ENCODE data around the gene CACNA1F. TPM values are rescaled to one million over a fixed set of nuclear protein-coding genes. Genes with fewer than 3 reads are reported as not detected.

The CACNA1F gene
- polyA plus RNA-seq, 1 donor: 0.03 TPM

DNA sequence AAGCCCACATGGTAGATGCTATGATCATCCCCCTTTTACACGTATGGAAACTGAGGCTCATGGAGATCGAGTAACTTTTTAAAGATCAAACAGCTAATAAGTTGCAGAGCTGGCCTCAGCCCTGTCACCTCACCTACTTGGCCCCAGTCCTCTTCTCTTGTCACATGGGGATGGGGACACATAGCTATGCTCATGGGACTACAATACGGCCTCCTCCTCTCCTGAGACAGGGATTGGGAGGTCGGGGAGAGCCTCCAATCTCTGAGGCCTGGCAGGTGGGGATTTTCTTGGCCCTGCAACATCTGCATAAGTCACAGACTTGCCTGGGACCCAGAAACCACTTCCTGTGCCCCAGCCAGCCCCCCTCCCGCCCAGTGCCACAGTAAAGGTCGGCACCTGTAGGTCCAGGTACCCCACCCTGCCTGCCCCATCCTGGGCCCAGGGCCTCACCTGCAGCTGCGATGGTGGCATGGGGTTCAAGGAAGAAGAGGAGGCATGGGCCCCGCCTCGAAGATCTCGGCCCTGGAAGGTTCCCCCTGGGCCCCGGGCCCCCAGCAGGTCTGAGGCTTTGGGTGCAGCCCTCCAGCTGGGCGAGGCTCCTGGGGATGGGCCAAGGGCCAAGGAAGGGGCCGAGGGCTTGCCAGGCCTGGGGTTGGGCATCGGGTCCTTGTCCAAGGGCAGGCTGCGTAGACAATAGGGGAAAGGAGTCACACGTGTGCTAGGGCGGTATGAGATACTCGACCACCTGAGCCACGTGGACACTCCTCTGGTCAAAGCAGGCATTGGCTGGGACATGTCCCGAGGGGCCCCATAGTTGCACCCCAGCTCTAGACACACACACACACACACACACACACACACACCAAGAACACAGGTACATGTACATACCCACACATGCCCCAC is 25.0 kb upstream of the CACNA1F start:
- DNase-seq (ENCODE audit: low read depth): no peak

DNA sequence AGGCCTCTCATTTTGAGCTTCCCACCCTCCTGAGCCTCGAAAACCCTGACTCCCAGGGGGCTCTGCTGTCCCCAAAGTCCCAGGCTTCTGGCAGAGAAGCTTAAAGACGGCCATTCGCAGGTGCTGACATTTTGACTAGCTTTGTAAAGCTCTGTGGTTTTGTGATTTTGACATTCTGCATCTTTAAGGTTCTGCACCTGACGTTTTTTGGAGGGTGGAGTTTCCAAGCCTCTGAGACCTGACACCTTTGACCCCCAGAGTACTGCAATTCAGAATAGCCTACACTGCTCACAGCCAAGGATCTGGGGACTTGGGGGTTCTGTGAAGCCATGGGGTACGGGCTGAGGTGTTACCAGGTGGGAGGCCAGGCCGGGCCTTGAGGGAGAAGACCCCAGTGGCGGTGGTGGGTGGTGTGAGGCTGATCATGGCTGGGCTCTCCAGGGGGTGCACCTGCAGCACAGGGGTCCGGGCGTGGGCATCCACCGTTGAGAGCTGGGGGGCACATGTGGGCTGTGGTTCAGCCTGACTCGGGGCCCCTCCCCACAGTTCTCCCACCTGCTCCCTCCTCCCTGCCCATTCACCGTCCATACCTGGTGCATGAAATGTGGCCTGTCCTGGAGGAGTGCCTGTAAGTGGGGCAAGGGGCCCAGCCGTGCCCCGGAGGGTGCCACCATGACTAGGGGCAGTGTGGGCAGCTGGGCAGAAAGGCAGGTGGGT is 24.1 kb upstream of the CACNA1F start:
- no peak for DNase-seq (ENCODE audit: low read depth)

DNA sequence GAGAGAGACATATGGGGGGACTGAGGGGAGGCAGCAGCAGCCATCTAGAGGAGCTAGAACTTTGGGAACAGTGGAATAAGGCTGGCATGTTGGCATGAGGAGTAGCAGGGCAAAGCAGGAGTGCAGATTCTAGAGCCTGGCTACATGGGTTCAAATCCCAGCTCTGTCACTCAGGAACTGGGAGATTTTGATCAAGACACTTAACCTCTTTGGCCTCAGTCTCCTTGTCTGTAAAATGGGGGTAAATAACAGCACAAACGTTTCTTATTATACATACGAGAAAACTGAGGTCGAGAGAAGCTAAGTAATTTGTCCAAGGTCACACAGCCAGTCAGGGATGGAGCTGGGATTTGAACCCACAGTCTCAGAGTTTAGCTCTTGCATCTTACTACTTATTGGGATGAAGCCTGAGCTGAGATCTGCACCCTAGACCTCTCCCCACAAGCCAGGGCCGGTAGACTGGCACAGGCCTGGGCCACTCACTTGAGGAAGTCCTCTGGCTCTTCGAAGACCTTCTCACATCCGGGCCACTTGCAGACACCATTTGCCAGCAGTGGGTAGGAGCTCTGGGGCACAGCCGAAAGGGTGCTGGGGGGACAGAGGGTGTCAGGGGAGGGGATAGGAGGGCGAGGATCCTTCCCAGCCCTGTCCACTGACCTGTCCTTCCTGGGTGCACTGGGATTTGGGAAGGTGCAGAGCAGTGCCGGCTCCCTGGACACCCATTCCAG is 23.3 kb upstream of the CACNA1F start:
- no peak for DNase-seq (ENCODE audit: low read depth)

DNA sequence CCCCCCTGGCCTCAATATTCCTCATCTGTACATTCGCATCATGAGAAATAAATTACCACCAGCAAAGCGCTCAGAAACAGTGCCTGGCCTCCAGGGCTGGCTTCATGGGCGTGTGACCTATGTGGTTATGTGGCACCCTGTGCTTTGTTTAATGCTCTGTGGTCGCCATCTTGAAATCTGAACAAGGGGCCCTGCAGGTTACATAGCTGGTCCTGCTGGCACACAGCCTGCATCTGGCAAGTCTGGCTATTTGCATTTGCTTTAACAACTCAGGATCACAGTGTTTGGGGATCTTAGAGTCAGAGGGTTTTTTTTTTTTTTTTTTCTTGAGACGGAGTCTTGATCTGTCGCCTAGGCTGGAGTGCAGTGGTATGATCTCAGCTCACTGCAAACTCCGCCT is 21.5 kb upstream of the CACNA1F start:
- DNase-seq (ENCODE audit: low read depth): no peak

DNA sequence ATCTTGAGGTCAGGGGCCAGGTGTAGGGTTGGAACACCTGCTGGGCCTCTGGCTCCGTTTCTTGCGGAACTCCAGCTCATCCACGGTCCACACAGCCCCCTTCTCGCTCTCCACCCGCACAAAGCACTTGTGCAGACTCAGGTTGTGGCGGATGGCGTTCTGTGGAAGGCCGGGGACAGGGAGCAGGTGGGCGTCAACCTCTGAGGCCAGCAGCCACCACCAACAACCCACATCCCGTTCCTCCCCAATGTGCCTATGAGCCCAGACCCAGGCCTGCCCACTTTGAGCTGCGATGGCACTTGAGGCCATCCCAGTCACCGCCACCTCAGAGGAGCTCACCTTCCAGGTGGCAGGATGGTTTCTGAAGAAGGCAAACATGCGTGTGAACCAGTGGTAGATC is 18.2 kb upstream of the CACNA1F start:
- no peak for DNase-seq (ENCODE audit: low read depth)

DNA sequence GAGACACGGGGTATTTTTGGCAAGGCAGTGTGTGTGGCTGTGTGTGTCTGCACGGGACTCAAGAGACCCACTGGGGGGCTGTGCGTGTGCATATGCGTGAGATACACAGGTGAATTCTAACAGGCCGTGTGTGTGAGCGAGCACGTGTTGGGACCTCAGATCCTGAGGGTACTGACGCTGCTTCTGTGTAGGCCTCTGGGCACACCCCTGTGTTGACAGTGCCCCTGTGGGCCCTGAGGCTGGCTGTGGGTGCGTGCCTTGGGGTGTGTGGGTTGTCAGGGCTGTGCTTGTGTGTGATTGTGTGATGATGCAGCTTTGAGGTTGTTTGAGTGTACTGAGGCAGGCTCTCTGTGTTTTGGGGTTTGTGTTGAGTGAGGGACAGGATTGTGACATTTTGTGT is 17.4 kb upstream of the CACNA1F start:
- no peak for DNase-seq (ENCODE audit: low read depth)

DNA sequence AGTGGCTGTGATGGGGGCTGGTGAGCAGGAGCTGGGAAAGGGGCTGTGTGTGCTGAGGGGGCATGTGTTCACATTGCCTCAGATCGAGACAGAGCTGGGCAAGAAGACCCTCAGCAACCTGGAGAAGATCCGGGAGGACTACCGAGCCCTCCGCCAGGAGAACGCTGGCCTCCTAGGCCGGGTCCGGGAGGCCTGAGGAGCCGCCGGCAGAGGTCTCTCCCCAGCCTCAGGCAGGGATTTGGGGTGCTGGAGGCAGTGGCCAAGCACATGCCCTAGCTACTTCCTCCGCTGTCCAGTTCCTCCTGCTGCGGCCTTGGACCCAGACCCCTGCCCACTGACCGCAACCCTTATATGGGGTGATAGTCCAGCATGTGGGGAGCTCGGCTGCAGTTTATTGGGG is 16.9 kb upstream of the CACNA1F start:
- no peak for DNase-seq (ENCODE audit: low read depth)

DNA sequence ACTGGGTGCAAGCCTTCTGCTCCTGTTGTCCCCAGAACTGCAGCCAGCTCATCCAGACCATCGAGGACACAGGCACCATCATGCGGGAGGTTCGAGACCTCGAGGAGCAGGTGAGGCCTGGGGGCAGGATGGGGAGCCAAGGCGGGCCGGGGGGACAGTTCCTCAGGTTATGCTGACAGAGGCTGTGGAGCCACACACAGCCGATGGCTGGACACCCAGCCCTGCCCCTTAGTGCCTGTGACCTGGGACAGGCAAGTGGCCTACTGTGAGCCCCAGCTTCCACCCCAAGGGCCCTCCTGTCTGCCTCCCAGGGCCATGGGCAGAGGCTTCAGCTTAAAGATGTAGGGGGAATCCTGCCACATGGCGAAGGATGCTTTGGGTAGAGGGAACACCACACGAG is 16.5 kb upstream of the CACNA1F start:
- no peak for DNase-seq (ENCODE audit: low read depth)

DNA sequence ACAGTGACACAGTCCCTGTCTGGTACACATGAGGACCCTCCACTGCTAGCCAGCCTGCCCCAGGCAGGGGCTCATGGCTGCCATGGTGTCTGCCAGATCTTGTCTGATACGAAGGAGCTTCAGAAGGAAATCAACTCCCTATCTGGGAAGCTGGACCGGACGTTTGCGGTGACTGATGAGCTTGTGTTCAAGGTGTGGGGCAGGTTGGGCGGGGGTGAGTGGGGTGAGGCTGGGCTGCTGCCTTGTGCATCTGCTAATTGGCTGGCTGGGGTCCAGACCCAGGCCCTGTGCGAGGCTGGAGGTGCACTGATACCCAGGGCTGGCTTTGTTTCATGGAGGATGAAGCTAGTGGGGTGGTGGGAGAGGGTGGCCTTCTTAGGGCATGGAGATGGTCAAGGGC is 15.9 kb upstream of the CACNA1F start:
- DNase-seq (ENCODE audit: low read depth): no peak

DNA sequence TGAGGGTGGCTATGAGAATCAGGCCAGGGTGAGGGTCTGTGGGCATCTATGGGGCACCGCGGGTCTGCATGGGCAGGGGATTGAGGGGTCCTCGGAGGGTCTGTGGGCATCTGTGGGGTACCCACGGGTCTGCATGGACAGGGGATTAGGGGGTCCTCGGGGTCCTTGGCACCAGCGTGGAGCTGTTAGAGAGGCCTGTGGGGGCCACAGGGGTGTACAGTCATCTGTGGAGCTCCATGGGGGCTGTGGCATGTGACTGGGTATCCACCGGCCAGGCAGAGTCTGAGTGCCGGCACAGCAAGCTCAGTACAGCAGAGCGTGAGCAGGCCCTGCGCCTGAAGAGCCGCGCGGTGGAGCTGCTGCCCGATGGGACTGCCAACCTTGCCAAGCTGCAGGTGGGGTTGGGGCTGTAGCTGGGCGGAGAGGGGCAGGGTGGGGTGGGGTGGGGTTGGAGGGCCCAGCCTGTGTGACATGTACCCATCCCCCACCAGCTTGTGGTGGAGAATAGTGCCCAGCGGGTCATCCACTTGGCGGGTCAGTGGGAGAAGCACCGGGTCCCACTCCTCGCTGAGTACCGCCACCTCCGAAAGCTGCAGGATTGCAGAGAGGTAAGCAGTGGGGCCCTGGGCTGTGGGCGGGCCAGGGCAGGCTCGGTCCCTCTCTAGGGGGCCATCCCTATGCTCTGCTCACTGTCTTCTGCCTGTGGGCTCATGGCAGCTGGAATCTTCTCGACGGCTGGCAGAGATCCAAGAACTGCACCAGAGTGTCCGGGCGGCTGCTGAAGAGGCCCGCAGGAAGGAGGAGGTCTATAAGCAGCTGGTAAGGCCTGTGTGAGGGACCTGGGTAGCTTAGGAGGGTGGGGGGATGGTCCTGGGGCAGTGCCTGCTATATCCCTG is 15.0 kb upstream of the CACNA1F start:
- no peak for DNase-seq (ENCODE audit: low read depth)

DNA sequence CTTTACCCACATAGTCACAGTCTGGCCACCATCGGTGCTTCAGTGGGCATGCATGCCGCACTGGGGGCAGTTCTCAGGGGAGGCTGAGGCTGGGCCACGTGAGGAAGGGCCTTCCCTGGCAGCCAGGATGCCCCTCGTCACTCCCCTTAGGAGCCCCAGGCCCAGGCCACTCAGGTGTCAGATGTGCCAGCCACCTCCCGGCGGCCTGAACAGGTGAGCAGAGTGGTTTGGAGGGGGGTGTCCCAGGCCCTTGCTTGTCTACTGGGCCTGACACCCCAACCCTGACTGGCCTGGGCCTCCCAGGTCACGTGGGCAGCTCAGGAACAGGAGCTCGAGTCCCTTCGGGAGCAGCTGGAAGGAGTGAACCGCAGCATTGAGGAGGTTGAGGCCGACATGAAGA is 14.2 kb upstream of the CACNA1F start:
- DNase-seq (ENCODE audit: low read depth): no peak

DNA sequence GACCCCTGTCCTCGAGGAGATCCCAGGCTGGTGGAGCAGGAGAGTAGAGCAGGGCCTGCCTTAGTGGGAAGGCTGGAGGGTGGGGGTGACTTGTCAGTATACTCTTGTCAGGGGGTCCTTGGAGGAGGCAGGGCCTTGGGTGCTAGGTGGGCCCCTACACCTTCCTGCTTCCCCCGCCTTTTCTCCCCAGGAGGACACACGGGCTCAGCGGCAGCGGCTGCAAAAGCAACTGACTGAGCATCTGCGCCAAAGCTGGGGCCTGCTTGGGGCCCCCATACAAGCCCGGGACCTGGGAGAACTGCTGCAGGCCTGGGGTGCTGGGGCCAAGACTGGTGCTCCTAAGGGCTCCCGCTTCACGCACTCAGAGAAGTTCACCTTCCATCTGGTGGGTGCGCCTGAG is 13.4 kb upstream of the CACNA1F start:
- DNase-seq (ENCODE audit: low read depth): no peak

DNA sequence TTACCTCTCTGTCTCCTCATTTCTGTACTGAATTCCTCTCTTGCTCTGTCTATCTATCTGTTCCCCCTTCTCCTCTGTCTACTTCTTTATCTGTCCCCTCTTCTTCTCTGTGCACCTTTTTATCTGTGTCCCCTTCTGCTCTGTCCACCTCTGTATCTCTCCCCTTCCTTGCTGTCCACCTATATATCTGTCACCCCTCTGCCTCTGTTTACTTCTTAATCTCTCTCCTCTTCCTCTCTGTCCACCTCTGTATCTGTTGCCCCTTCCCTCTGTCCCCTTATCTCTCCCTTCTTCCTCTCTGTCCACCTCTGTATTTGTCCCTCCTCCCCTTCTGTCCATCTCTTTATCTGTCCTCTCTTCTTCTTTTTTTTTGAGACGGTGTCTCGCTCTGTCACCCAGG is 11.1 kb upstream of the CACNA1F start:
- DNase-seq (ENCODE audit: low read depth): no peak

DNA sequence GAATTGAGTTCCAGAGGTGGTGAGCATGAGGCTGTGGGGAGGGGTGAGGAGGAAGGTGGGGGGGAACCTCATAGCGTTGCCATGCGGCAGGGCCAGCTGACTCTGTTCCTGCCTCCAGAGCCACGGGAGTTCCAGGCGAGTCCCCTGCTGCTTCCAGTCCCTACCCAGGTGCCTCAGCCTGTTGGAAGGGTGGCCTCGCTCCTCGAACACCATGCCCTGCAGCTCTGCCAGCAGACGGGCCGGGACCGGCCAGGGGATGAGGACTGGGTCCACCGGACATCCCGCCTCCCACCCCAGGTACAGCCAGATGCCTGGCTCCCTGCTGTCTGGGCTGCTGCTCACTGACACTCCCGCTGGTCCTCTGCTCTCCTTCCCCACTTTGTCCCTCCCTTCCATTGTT is 10.0 kb upstream of the CACNA1F start:
- no peak for DNase-seq (ENCODE audit: low read depth)

DNA sequence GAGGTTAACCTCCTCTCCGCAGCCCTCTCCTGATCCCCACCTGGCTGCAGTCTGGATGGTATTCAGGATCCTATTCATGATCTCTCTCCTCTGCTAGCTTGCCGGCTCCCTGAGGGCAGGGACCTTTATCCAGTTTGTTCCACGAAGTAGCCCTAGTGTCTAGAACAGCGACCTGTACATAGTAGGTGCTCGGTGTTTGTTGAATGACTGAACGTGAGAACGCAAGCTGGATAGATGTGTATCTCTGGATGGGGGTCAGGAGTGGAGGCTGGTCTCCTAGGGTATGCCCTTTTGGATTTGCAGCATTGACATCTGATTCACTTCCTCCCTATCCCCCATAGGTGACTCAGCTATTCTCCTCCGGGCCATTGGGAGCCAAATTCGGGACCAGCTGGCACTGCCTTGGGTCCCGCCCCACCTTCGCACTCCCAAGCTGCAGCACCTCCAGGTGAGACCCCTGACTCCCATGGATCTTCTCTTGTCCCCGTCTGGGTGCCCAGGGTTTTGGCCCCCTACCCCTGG is 9.5 kb upstream of the CACNA1F start:
- DNase-seq (ENCODE audit: low read depth): no peak

DNA sequence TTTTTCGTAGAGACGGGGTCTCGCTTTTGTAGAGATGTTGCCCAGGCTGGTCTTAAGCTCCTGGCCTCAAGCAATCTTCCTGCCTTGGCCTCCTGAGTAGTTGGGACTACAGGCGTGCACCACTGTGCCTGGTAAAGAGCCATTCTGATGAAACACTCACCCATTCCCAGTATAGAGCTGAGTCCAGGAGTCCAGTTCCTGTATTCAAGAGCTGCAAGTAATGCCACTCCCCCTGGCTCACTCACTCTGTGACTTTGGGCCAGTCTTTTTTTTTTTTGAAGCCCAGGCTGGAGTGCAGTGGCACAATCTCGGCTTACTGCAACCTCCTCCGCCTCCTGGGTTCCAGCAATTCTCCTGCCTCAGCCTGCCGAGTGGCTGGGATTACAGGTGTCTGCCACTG is 5.6 kb upstream of the CACNA1F start:
- DNase-seq (ENCODE audit: low read depth): no peak

DNA sequence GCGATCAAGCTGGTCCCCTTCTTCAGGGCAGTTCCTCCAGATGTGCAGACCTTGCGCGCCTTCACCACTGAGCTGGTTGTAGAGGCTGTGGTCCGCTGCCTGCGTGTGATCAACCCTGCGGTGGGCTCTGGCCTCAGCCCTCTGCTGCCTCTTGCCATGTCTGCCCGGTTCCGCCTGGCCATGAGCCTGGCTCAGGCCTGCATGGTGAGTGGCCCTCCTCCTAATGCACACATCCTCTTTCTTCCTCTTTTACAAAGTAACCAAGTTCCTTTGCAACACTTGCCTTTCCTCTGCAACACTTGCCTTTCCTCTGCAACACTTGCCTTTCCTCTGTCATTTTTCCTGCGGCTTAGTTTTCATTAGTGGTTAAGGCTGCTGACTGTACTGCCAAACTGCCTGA is 3.9 kb upstream of the CACNA1F start:
- no peak for DNase-seq (ENCODE audit: low read depth)

DNA sequence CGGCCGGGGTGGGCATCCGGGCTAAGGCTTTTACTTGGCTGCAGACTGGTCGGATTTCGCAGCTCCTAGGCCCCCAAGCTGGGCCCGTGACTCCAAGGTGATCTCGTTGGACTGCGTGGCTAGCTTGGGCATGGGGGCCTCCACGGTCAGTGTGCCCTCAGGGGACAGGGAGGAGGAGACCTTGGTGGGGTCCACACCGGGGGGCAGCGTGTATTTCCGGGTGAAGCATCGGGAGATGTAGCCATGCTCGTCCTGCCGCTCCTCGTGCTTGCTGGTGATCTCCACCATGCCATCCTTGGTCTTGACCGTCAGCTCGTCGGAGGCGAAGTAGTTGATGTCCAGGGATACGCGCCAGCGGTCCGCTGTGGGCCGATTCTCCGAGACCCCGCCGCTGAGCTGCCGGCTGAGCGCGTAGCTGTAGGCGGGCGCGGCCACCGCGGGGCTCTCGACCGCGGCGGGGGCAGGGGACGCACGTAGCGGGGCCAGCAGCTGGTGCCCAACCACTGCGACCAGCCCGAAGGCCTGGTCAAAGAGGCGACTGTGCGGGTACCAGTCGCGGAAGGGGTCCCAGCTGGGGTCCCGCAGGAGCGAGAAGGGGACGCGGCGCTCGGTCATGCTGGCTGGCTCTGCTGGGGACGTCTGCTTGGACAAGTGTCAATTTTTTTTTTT is 881 bp upstream of the CACNA1F start:
- DNase-seq (ENCODE audit: low read depth): no peak

DNA sequence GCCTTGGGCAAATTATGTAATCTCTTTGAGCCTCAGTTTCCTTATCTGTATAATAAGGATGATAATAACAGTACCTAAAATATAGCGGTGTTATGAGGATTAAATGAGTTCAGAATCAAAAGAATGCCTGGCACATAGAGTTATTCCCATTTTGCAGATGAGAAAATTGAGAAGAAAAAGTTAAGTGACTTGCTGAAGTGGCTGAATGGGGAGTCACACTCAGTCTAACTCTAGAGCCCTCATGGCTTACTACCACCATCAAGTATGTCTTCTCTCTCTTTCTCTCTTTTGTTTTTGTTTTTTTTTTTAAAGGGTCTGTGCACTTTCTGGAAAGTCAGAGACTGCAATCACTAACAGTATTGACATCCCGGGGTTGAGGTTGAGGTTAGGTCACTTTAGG is 615 bp downstream of the CACNA1F start:
- DNase-seq (ENCODE audit: low read depth): no peak

DNA sequence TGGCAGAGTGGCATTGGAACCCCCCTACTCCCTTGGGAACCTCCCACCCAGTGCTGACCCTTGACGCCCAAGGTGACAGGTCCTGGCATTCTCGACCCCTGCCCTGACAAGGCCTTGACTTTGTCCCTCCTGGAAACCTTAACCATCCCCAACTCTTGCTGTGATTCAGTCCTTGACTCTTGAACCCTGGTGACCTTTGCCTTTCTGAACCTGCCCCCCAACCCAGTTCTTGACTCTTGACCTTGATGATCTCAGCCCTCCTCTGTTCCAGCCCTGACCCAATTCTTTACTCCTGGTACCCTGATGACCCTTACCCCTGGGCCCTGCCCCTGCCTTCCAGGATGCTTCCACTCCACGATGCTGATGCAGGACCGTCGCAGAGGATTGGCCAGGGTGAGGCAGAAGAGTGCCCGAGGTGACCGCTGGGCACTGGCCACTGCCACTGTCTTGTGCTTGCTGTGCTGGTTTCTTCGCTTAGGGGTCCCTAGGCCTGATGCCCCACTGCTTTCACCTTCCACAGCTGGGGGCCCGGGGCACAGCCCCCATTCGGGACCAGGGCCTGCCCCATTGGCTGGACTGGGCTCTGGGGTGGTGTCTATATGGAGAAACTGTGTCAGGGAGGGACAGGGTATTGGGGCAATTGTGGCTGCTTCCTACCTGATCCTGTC is 1.7 kb downstream of the CACNA1F start:
- DNase-seq (ENCODE audit: low read depth): no peak
